Keratinocyte (primary cell): Measurements from ENCODE around the gene KRTAP10-6. TPM values are rescaled to one million over a fixed set of nuclear protein-coding genes. Genes with fewer than 3 reads are reported as not detected.

Source experiments
- DNase-seq: peaks from one replicate; pipeline ENCODE4 v3.0.0-alpha.2; 2011; ENCODE audit warnings: low read depth, missing footprints, low spot score
- FAIRE-seq: peaks from 2 replicates; lab custom pipeline; 2011; peaks lifted over from hg19 to GRCh38; lab: Jason Lieb, UNC
- H2AFZ ChIP-seq: 2 replicates; pipeline ENCODE4 v1.6.0; 2012; ENCODE audit warnings: low read length, control low read depth, inconsistent platforms; ENCODE audit not compliant: control insufficient read depth
- H3K27ac ChIP-seq: 2 replicates; pipeline ENCODE4 v1.5.1; 2011; ENCODE audit warnings: low read length; ENCODE audit not compliant: control insufficient read depth, insufficient read depth
- H3K27me3 ChIP-seq: 3 replicates; pipeline ENCODE4 v1.6.0; 2011; ENCODE audit warnings: low read length; ENCODE audit not compliant: control insufficient read depth, insufficient read depth; ENCODE audit errors: extremely low read depth
- H3K36me3 ChIP-seq, 2 experiments: 2 replicates in 1 of 2; 3 replicates in 1 of 2; pipeline ENCODE4 v1.5.1; 2011; ENCODE audit warnings: low read length in 2 of 2, mild to moderate bottlenecking in 1 of 2; ENCODE audit not compliant: control insufficient read depth in 2 of 2, insufficient read depth in 2 of 2; ENCODE audit errors: extremely low read depth in 1 of 2
- H3K4me1 ChIP-seq: 3 replicates; pipeline ENCODE4 v1.5.1; 2011; ENCODE audit warnings: low read length; ENCODE audit not compliant: control insufficient read depth, insufficient read depth; ENCODE audit errors: extremely low read depth
- H3K4me2 ChIP-seq: 3 replicates; pipeline ENCODE4 v1.6.0; 2011; ENCODE audit warnings: low read depth, low read length; ENCODE audit not compliant: control insufficient read depth, insufficient read depth; ENCODE audit errors: extremely low read depth
- H3K4me3 ChIP-seq, 3 experiments: fragments of 200-600 bp in 1 of 3; sonication (generic) in 1 of 3; 2 replicates in 2 of 3; 3 replicates in 1 of 3; pipeline ENCODE4 v1.5.1; 2011 to 2016; ENCODE audit warnings: low read length in 3 of 3, mild to moderate bottlenecking in 3 of 3, control low read depth in 2 of 3, inconsistent platforms in 1 of 3, low read depth in 1 of 3, mixed read lengths in 1 of 3, mixed run types in 1 of 3, moderate library complexity in 1 of 3; ENCODE audit not compliant: control insufficient read depth in 2 of 3, insufficient read depth in 2 of 3; ENCODE audit errors: extremely low read depth in 1 of 3
- H3K79me2 ChIP-seq: 2 replicates; pipeline ENCODE4 v1.6.0; 2012; ENCODE audit warnings: low read length; ENCODE audit not compliant: control insufficient read depth, insufficient read depth
- H3K9ac ChIP-seq: 3 replicates; pipeline ENCODE4 v1.6.0; 2011; ENCODE audit warnings: low read length; ENCODE audit not compliant: control insufficient read depth, insufficient read depth; ENCODE audit errors: extremely low read depth
- H3K9me1 ChIP-seq: 3 replicates; pipeline ENCODE4 v1.6.0; 2011; ENCODE audit warnings: low read length; ENCODE audit not compliant: control insufficient read depth, insufficient read depth; ENCODE audit errors: extremely low read depth
- H3K9me3 ChIP-seq: 2 replicates; pipeline ENCODE4 v1.5.1; 2012; ENCODE audit warnings: low read depth, low read length; ENCODE audit not compliant: control insufficient read depth
- H4K20me1 ChIP-seq: 3 replicates; pipeline ENCODE4 v1.6.0; 2011; ENCODE audit warnings: low read length; ENCODE audit not compliant: control insufficient read depth, insufficient read depth; ENCODE audit errors: extremely low read depth
- CTCF ChIP-seq, 3 experiments: IDR thresholded peaks in 1 of 3; conservative IDR thresholded peaks in 1 of 3; optimal IDR thresholded peaks in 1 of 3; 2 replicates in 2 of 3; 3 replicates in 1 of 3; pipeline versions ENCODE3 to v1.5.1; 2011; ENCODE audit warnings: low read length in 3 of 3, mild to moderate bottlenecking in 3 of 3, moderate library complexity in 2 of 3, control low read depth in 1 of 3, inconsistent platforms in 1 of 3; ENCODE audit not compliant: insufficient read depth in 2 of 3; ENCODE audit errors: extremely low read depth in 1 of 3
- EZH2 ChIP-seq: IDR thresholded peaks from one replicate; pipeline ENCODE4 v1.6.1; 2012; ENCODE audit warnings: inconsistent platforms, mild to moderate bottlenecking, low read length, moderate library complexity
- dilution Hi-C: fragments of 300-500 bp; cut with MboI; formaldehyde crosslinking; loops from one replicate; pipeline ENCODE4 v1.7.0; 2020; ENCODE audit warnings: low sequenced_read_pairs; ENCODE audit not compliant: extremely low pct_ligation_motif_present
- polyA minus RNA-seq, 3 experiments: library from RNA; depleted of rRNA, polyadenylated mRNA; stranded (reverse); fragments of >200 nt; gene quantifications; 1 replicate in 1 of 3; 2 replicates in 1 of 3; 3 replicates in 1 of 3; pipeline ENCODE4 v1.2.3, GENCODE V29; 2011
- polyA plus RNA-seq, 5 experiments: library from polyadenylated mRNA; depleted of rRNA in 3 of 5; stranded (reverse) in 3 of 5; stranded (forward) in 1 of 5; unstranded in 1 of 5; fragments of >200 nt; gene quantifications; 1 replicate in 1 of 5; 2 replicates in 3 of 5; 3 replicates in 1 of 5; pipeline versions ENCODE4 v1.2.1 to v1.2.3, GENCODE V29; 2011 to 2012; ENCODE audit warnings: missing spikeins in 2 of 5, low read depth in 1 of 5, low replicate concordance in 1 of 5

Gene KRTAP10-6, protein sequence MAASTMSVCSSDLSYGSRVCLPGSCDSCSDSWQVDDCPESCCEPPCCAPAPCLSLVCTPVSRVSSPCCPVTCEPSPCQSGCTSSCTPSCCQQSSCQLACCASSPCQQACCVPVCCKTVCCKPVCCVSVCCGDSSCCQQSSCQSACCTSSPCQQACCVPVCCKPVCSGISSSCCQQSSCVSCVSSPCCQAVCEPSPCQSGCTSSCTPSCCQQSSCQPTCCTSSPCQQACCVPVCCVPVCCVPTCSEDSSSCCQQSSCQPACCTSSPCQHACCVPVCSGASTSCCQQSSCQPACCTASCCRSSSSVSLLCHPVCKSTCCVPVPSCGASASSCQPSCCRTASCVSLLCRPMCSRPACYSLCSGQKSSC
- polyA plus RNA-seq: not detected in 3 replicates
- polyA plus RNA-seq (2011; ENCODE audit: low read depth): not detected
- not detected in 2 replicates for polyA plus RNA-seq (2011; cell fraction: cytosol; rRNA removed)
- polyA plus RNA-seq (2011; cell fraction: nucleus; rRNA removed): not detected in 2 replicates
- not detected in 2 replicates for polyA plus RNA-seq (2012; ENCODE audit: low replicate concordance)
- polyA minus RNA-seq: not detected in 3 replicates
- polyA minus RNA-seq (2011; cell fraction: cytosol; rRNA and poly(A)+ RNA removed): not detected
- not detected in 2 replicates for polyA minus RNA-seq (2011; cell fraction: nucleus; rRNA and poly(A)+ RNA removed)

DNA sequence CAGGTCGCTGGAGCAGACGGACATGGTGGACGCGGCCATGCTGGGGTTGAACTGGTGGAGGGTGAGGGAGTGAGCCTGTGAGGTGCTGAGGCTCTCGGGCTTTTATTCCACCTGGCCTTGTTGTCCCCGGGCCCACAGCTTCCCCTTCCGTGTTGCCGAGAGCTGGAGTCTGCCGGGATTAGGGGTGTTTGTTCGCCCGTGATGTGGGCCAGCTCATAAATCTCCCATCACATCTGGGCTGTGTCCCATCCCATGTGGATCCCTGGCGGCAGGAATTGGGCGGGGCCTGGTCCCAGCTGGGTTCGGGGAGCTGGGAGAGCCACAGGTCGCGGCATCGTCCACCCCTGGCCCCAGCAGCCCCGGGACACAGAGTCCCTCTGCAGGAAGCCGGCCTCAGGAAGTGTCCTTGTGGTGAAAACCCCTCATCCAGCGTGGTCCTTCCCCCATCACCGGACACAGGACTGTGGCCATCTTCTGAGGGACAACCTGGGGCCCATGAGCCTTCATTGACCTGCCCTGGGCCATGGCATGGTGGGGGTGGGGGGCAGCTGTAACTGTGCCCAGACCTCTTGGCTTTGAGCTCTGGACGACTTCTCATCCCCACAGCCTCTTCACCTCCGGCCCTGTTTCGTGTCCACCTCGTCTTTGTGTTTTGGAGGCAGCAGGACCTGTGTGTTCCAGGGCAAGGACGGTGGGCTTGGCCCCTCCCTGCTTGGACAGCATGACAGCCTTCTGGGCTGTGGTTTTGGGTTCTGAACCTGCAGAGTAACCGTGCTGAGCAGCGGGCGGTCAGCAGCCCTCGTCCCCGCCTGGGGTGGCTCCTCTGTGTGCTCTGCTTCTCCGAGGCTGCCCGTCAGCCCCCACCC lies at the start of gene KRTAP10-6:
TSS of gene KRTAP10-6 (minus strand) at position 60 of the 866 bp plus-strand sequence. CDS start at position 39, 21 bp downstream.
- FAIRE-seq: no peak

DNA sequence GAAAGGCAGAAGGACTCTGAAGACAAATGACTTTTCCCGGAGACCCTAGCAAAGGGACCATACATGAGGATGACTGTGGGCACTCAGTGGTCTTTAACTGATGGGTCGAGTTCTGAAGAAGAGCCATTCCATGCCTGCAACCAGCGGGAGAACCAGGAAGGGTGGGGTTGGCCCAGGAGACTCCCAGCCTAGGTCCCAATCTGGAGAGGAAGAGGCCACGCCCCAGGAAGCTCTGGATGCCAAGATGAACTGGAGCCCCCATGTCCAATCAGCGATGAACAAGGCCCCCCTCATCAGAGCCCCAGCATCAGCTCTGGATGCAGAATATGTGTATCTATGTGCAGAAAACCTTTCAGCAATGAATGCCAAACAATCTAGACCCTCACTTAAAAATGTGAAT lies 48.5 kb upstream of the KRTAP10-6 start:
- H3K36me3 ChIP-seq: no peaks in the 10 kb centered on the region
- H4K20me1 ChIP-seq: no peaks in the 10 kb centered on the region
- H3K9ac ChIP-seq: no peak overlapping the region
- H3K79me2 ChIP-seq: no peaks in the 10 kb centered on the region
- DNase-seq (no peak), FAIRE-seq (no peak)
- TF ChIP-seq EZH2 (no peak), CTCF (optimal IDR thresholded peaks at IDR 0.05 in 1 of 3, IDR thresholded peaks at IDR 0.05 in 1 of 3, conservative IDR thresholded peaks at IDR 0.05 in 1 of 3; ENCODE audit: extremely low read depth in 1 of 3, insufficient read depth in 2 of 3, low read length in 3 of 3) (no peak)
- H2AFZ ChIP-seq: no peak overlapping the region
- dilution Hi-C loops: no loop called here
- H3K4me3 ChIP-seq: no peak overlapping the region
- peaks cover 1% of the 10 kb centered on the region for H3K9me3 ChIP-seq
- no peak overlapping the region for H3K27ac ChIP-seq
- H3K9me1 ChIP-seq: no peaks in the 10 kb centered on the region
- H3K27me3 ChIP-seq: no peaks in the 10 kb centered on the region
- H3K4me1 ChIP-seq: no peaks in the 10 kb centered on the region
- no peak overlapping the region for H3K4me2 ChIP-seq

More for the DNA sequence above, at the start of gene KRTAP10-6:
- Histone ChIP-seq H4K20me1 (no peaks in the 10 kb centered on the region), H3K9me1 (no peaks in the 10 kb centered on the region), H3K27ac (no peak within 1 kb of the TSS), H3K79me2 (no peaks in the 10 kb centered on the region), H2AFZ (peak within 1 kb of the TSS; percentile 12), H3K4me3 (no peak within 1 kb of the TSS), H3K4me2 (peak within 1 kb of the TSS; percentile 41), H3K4me1 (peaks cover 5% of the 10 kb centered on the region), H3K9ac (no peak within 1 kb of the TSS), H3K27me3 (no peaks in the 10 kb centered on the region), H3K36me3 (no peaks in the 10 kb centered on the region), H3K9me3 (no peaks in the 10 kb centered on the region)
- DNase-seq: no peak
- dilution Hi-C loops: no loop called here
- no peak for TF ChIP-seq CTCF (optimal IDR thresholded peaks at IDR 0.05 in 1 of 3, IDR thresholded peaks at IDR 0.05 in 1 of 3, conservative IDR thresholded peaks at IDR 0.05 in 1 of 3; ENCODE audit: extremely low read depth in 1 of 3, insufficient read depth in 2 of 3, low read length in 3 of 3)
